Measurements from ENCODE around the gene ZBTB7C. TPM values are rescaled to one million over a fixed set of nuclear protein-coding genes. Genes with fewer than 3 reads are reported as not detected.
"Not testable (repeated sequence)": the region's sequence is repeated elsewhere in the genome, so short reads cannot be mapped to it uniquely, and the experiment has no call there.

ZBTB7C gene
- total and polyA plus RNA-seq, 2 of the 4 experiments (the other 2 are of a cell fraction): not detected

DNA sequence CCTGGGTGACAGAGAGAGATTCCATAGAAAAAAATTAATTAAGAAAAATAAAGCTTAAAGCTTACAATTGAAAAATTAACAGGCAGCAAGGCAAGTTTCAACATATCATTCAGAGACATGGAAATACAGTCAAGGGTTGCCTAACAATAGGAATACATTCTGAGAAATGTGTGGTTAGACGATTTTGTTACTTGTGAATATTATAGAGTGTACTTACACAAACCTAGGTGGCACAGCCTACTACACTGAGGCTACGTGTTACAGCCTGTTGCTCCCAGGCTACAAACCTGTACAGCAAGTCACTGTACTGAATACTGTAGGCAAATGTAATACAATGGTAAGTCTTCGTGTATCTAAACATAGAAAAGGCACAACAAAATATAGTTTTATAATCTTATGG, 27.7 kb upstream of the ZBTB7C start:
- Histone ChIP-seq H3K4me3 (ENCODE audit: insufficient read depth, low read depth, low read length) (no peak overlapping the region), H3K56ac (ENCODE audit: extremely low read depth, insufficient read depth, low read length) (no peak overlapping the region), H3K27ac (ENCODE audit: insufficient read depth, low read length) (no peak overlapping the region), H4K20me1 (ENCODE audit: insufficient read depth, low read length) (no peaks in the 10 kb centered on the region), H3K36me3 (ENCODE audit: control insufficient read depth, insufficient read depth, low read length) (no peaks in the 10 kb centered on the region), H2BK120ac (ENCODE audit: low read depth, low read length) (no peak overlapping the region), H2BK15ac (ENCODE audit: low read depth, low read length) (no peak overlapping the region), H4K8ac (ENCODE audit: low read depth in 2 of 2, low read length in 2 of 2) (no peak overlapping the region), H2AFZ (replicated peaks; ENCODE audit: low read length, poor library complexity) (no peak overlapping the region), H2BK20ac (ENCODE audit: low read depth, low read length) (no peak overlapping the region), H4K5ac (ENCODE audit: low read depth, low read length) (no peak overlapping the region), H3K23ac (ENCODE audit: low read depth, low read length) (no peak overlapping the region), H3K4me2 (ENCODE audit: low read depth, low read length) (no peak overlapping the region), H3K18ac (ENCODE audit: low read depth, low read length) (no peak overlapping the region), H3K4ac (ENCODE audit: low read depth, low read length) (no peak overlapping the region), H2AK5ac (ENCODE audit: low read depth, low read length) (no peak overlapping the region), H2AK9ac (replicated peaks; ENCODE audit: low read depth, low read length, poor library complexity) (no peak overlapping the region), H3K9ac (ENCODE audit: low read depth, low read length) (no peak overlapping the region), H2BK5ac (ENCODE audit: low read depth, low read length, poor library complexity, severe bottlenecking) (no peak overlapping the region), H3K79me1 (ENCODE audit: low read depth in 1 of 2, low read length in 2 of 2) (no peaks in the 10 kb centered on the region), H3K9me1 (ENCODE audit: insufficient read depth, low read length) (no peaks in the 10 kb centered on the region), H3K4me1 (ENCODE audit: control insufficient read depth, insufficient read depth, low read length) (no peaks in the 10 kb centered on the region), H3K9me3 (ENCODE audit: control insufficient read depth, insufficient read depth, low read length) (no peaks in the 10 kb centered on the region; the same call in 1 of the 2 replicates), H3K27me3 (ENCODE audit: control insufficient read depth, insufficient read depth, low read length) (peaks cover 45% of the 10 kb centered on the region), H4K91ac (ENCODE audit: insufficient read depth, low read depth, low read length) (no peak overlapping the region), H3K14ac (replicated peaks; ENCODE audit: low read depth, low read length) (no peak overlapping the region)
- CTCF ChIA-PET: interaction anchor here (3.0 kb wide), 1 partner anchor 9 kb away, joined by 20 read pairs; no protein-coding TSS in a partner anchor
- WGBS, 2 experiments (ENCODE audit: extremely low coverage in 2 of 2, insufficient read length in 1 of 2): no CpG with 5 or more reads among the region's 3 CpGs
- dilution Hi-C loops (cut with HindIII; ENCODE audit: low sequenced_read_pairs, unreplicated experiment) (no loop called here), in situ Hi-C loops (cut with MboI; ENCODE audit: low sequenced_read_pairs) (no loop called here), intact Hi-C loops (cut with micrococcal nuclease) (no loop called here)
- no peak for DNase-seq
- POLR2A ChIA-PET (ENCODE audit: unreplicated experiment): no interaction called here
- TF ChIP-seq FOS (IDR thresholded peaks at IDR 0.05; ENCODE audit: low read depth, low read length) (no peak), CHD1 (IDR thresholded peaks at IDR 0.05; ENCODE audit: low read depth, low read length) (no peak), POLR2A (IDR thresholded peaks at IDR 0.05; ENCODE audit: low read depth, low read length) (no peak), MAZ (IDR thresholded peaks at IDR 0.05; ENCODE audit: borderline replicate concordance, low read depth, low read length) (no peak)
- TF ChIP-seq, protein P1, sequence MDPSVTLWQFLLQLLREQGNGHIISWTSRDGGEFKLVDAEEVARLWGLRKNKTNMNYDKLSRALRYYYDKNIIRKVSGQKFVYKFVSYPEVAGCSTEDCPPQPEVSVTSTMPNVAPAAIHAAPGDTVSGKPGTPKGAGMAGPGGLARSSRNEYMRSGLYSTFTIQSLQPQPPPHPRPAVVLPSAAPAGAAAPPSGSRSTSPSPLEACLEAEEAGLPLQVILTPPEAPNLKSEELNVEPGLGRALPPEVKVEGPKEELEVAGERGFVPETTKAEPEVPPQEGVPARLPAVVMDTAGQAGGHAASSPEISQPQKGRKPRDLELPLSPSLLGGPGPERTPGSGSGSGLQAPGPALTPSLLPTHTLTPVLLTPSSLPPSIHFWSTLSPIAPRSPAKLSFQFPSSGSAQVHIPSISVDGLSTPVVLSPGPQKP (IDR thresholded peaks at IDR 0.05; ENCODE audit: borderline replicate concordance, low read depth, low read length): no peak
- no TSS peak for BruUV-seq (replicated peaks)
- no peak for ATAC-seq (ENCODE audit: low read depth)

- H3K27me3 ChIP-seq (ENCODE audit: control insufficient read depth, insufficient read depth, low read length): peaks cover 32% of the 10 kb centered on the region
- H2BK15ac ChIP-seq (ENCODE audit: low read depth, low read length); H3K18ac ChIP-seq (ENCODE audit: low read depth, low read length); H3K9me1 ChIP-seq (ENCODE audit: insufficient read depth, low read length); H2AFZ ChIP-seq (replicated peaks; ENCODE audit: low read length, poor library complexity); H3K4me3 ChIP-seq (ENCODE audit: insufficient read depth, low read depth, low read length); DNase-seq; H3K9me3 ChIP-seq (ENCODE audit: control insufficient read depth, insufficient read depth, low read length); H4K5ac ChIP-seq (ENCODE audit: low read depth, low read length); H3K23ac ChIP-seq (ENCODE audit: low read depth, low read length); BruUV-seq (replicated peaks); H3K79me1 ChIP-seq (ENCODE audit: low read depth in 1 of 2, low read length in 2 of 2); intact Hi-C loops (cut with micrococcal nuclease); H2BK120ac ChIP-seq (ENCODE audit: low read depth, low read length); H2AK5ac ChIP-seq (ENCODE audit: low read depth, low read length); H3K36me3 ChIP-seq (ENCODE audit: control insufficient read depth, insufficient read depth, low read length); H3K4me2 ChIP-seq (ENCODE audit: low read depth, low read length); ATAC-seq (ENCODE audit: low read depth); POLR2A ChIA-PET (ENCODE audit: unreplicated experiment); H3K4me1 ChIP-seq (ENCODE audit: control insufficient read depth, insufficient read depth, low read length); dilution Hi-C loops (cut with HindIII; ENCODE audit: low sequenced_read_pairs, unreplicated experiment); H2BK20ac ChIP-seq (ENCODE audit: low read depth, low read length); H4K91ac ChIP-seq (ENCODE audit: insufficient read depth, low read depth, low read length); H2BK5ac ChIP-seq (ENCODE audit: low read depth, low read length, poor library complexity, severe bottlenecking); H4K8ac ChIP-seq (ENCODE audit: low read depth in 2 of 2, low read length in 2 of 2); H3K27ac ChIP-seq (ENCODE audit: insufficient read depth, low read length); in situ Hi-C loops (cut with MboI; ENCODE audit: low sequenced_read_pairs); H4K20me1 ChIP-seq (ENCODE audit: insufficient read depth, low read length); H3K9ac ChIP-seq (ENCODE audit: low read depth, low read length); H3K56ac ChIP-seq (ENCODE audit: extremely low read depth, insufficient read depth, low read length); H3K4ac ChIP-seq (ENCODE audit: low read depth, low read length); H2AK9ac ChIP-seq (replicated peaks; ENCODE audit: low read depth, low read length, poor library complexity); H3K14ac ChIP-seq (replicated peaks; ENCODE audit: low read depth, low read length): not testable (repeated sequence)
- no CpG with 5 or more reads among the region's 4 CpGs for WGBS, 2 experiments (ENCODE audit: extremely low coverage in 2 of 2, insufficient read length in 1 of 2)
- CTCF ChIA-PET: interaction anchor here (3.0 kb wide), 1 partner anchor 12 kb away, joined by 20 read pairs; no protein-coding TSS in a partner anchor
Measured at GRCh38 chr18:48434382-48434781, 25.2 kb upstream of the ZBTB7C start.
